HG03565 (cell line): Measurements from ENCODE around the gene CACNA1C.

Experiments
- ATAC-seq: cut with Tn5 transposase; IDR thresholded peaks from one replicate; pipeline ENCODE4 v1.9.1; 2021; ENCODE audit warnings: mild to moderate bottlenecking, moderate library complexity; ENCODE audit not compliant: unreplicated experiment

CACNA1C gene

GRCh38 chr12:2624543-2625288 is 571.9 kb downstream of the CACNA1C start:
- no peak for ATAC-seq

DNA sequence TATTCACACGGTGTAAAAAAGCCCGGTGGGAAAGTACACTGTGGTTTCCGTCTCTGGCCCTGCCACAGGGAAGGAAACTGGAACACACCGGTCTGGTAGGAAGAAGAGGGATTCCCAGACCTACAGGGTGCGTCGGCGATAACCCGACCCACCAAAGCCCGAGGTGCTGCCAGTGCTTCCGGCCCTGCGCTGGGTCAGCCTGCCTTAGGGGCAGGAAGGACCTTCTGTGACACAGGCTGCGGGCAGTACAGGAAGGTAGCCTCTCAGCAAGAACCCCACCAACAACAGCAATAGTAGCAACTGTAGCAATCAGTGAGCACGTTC is 572.5 kb downstream of the CACNA1C start:
- ATAC-seq = no peak

DNA sequence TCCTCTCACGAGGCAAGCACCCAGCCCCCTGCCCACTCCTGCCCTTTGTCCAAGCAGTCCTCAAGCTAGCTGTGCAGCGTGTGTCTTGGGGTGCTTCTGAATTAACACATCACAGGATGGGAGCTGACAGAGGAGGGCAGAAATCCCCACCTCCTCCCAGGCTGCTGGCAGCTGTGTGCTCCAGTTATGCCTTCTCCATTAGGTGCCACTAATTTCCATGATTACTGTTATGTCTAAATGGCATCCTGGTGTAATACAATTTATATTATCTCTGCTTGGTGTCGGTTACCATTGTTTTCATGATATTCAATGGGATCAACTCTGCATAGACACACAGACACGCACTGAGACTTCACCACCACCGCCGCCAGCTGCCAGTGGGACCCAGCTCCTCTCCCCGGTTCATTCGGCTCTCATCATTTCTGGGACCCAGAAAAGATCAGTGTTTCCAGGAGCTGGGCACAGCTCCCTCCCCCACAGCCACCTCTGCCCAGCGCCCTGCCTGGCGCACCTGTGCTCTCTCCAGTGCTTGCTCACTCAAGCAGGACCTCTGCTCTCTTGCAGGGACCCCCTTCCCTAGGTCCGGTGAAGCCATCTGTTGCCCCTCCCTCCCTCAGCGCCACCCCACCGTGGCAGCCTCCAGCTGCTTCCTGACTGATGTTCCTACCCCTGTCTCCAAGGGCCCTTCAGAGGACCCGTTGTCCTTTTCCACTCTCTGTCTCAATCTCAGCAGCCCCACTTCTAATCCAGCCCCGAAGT is 574.5 kb downstream of the CACNA1C start:
- no peak for ATAC-seq

DNA sequence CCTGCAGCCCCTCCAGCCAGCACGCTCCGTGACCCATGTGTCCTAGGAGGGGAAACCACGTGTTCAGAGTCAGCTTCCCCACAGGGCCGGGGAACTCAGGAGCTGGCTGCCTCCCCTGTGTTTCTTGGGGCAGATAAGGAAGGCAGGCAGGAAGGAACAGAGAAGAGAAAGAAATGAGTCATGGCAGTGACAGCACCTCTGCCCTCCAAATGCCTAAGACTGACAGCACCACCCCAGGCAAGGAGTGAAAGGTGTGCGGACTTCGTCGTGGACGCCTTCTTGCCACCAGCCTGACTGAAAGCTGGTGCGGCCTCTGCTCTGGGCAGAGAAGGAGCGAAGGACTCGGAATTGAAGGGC is 575.0 kb downstream of the CACNA1C start:
- no peak for ATAC-seq

DNA sequence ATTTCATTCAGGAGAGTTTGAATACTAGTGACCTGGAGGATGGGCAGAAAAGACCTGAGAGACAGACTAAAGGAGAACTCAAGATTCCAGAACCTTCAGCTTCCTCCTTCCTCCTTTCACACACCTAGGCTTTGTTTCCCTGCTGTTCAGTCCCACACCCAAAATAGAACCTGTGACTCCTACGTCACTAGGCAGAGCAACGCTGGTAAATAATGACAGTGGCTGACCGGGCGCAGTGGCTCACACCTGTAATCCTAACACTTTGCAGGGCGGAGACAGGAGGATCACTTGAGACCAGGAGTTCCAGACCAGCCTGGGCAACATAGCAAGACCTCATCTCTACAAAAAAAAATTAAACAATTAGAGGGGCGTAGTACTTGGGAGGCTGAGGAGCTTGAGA is 575.6 kb downstream of the CACNA1C start:
- ATAC-seq = no peak

DNA sequence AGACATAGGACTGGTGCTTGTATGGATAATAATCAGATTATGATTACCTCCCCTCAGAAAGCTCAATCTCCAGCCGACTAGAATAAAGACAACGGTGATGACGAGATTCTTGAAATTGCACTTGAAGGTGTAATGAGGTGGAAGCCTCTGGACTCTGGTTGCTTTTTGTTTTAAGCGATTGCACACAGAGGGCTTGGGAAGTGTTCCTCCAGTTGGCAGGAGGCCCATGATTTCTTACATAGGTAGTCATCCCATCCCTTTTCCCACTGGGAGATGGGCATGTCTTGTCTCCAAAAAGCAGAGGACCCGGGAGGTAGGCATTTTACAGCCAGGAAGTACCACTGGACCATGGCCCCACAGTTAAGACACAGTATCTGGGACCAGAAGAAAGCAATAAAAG is 576.3 kb downstream of the CACNA1C start:
- ATAC-seq = no peak

DNA sequence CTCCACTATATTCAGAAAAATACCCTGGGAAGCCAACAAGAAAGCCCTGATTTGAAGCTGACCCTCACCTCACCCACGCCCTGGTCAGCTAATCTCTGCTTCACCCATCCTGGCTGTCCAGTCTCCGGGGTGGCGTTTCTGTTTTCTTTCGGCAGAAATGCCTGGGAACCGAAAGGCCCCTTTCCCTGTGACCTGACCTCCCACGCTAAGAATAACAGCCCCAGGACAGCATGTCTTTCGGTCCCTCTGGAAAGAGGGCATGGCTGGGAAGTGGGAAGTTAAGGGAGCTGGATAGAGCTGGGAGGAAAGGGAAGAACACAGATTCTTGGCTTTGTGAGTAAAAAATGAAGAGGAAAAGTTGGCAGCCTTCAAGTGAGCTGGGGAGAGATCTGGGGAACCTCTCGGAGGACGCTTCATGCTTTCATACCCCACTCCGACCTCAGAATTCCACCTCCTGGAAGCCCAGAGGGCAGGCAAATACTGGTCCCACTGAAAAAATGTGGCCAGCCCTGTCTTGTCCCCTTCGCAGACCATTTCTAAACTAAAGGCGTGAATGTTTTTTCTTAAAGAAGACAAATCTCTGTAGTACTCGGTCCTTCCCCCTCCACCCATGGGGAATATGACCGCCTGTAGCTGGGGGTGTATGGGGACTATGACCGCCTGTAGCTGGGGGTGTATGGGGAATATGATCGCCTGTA is 579.0 kb downstream of the CACNA1C start:
- ATAC-seq = no peak

GRCh38 chr12:2633176-2633824 is 580.5 kb downstream of the CACNA1C start:
- no peak for ATAC-seq

DNA sequence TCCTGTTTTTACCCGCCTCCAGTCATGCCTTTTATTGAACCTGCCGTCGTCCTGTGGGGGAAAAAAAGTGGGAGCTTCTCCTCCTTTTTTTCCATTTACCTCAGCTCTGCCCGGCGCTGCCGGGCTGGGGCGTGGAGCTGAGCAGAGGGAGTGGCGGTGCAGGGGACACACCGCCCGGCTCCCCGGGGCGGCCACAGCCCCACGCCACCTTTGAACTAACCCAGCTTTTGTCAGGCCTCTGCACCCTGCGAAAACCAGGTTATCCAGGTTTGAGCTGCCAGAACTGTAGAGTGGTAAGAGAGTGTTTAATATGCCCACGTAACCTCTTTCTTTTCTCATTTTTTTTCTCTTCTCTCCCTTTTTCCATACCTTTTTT is 581.0 kb downstream of the CACNA1C start:
- no peak for ATAC-seq

GRCh38 chr12:2634471-2634870 is 581.7 kb downstream of the CACNA1C start:
- ATAC-seq = no peak

GRCh38 chr12:2636741-2637340 is 584.1 kb downstream of the CACNA1C start:
- ATAC-seq = no peak

DNA sequence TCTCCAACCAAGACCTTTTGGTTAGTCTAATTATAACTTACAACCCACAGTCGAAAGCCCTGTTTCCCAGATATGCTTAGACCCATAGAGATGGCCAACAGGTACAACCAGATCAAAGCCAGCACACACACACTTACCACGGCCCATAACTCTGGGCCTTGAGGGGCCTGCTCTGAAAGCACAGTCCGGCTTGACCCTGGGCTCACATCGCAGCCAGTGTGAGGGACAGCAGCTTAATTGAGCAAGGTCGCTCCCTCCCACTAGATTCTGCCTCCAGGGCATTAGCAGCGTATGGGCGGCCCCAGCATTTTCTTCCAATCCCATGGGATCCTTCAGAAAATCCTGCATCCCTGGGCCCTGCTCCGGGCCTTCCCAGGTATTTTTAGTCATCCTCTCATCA is 584.6 kb downstream of the CACNA1C start:
- ATAC-seq = no peak

GRCh38 chr12:2638273-2639019 is 585.7 kb downstream of the CACNA1C start:
- no peak for ATAC-seq

DNA sequence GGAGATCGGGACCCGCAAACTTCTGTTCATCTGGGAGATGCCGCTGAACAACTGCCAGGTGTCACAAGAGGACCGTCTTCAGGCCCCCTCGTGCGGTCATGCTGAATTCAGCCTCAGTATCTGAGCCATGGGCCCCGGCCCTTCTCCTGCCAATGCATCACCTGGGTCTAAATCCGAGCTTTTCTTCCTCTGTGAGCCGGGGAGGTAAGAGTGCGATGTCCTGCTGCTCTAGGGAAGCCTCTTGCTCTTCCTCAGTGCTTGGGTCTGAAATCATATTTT is 586.2 kb downstream of the CACNA1C start:
- ATAC-seq = no peak

DNA sequence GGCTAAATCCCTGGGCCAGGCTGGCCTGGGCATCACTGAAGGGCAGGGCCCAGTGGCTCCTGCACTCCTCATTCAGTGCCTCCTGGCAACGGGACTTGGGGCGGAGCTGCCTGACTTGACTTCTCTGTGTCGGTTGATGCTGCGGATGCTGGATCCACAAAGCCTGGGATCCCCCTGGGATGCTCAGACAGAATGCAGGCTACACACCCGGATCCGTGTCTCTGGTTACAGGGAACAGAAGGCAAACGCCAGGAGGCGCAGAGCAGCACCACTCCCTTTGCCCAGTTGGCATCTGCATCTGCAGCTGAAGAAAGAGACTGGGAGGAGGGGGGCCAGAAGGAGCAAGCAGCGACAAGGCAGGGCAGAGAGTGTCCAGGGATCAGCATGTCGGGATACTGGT is 587.5 kb downstream of the CACNA1C start:
- ATAC-seq = no peak

GRCh38 chr12:2640709-2641108 is 587.9 kb downstream of the CACNA1C start:
- no peak for ATAC-seq

DNA sequence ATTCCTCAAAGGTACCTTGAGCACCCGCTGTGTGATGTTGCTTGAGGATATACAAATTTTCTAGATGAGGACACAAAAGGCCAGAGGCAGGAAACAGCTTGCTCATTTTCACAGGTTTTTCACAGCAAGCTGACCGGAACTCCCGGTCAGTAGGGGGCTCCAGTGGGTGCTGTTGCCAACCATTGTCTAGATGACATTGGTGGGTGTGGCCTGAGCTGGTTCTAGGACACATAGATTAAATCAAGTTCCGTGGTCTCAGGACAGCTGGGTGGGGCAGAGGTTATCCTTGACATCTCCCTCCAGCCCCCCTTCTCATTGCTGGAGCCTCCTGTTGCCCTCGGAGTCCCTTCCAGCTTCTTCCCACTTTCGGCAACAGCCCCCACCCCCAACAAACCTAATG is 588.4 kb downstream of the CACNA1C start:
- no peak for ATAC-seq

DNA sequence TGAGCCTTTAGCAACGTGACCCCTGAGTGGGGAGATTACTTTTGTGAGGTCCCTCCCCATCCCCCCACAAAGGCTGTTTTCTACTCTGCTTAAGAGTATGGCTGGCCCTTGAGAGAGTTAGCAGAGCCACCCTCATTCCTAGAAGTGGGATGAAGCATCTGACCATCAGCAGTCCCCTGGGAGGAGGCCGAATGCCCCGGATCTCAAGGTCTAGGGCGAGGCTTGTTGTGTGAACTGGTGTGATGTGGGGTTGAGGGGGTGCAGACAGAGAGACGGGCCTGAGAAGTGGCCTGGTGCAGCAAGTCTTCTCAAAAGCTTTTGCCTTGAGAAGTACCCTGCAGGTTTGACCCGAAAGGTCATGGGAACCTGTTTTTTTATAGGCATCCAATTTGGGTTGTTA is 589.0 kb downstream of the CACNA1C start:
- ATAC-seq = no peak

GRCh38 chr12:2642176-2642892 is 589.5 kb downstream of the CACNA1C start:
- no peak for ATAC-seq

DNA sequence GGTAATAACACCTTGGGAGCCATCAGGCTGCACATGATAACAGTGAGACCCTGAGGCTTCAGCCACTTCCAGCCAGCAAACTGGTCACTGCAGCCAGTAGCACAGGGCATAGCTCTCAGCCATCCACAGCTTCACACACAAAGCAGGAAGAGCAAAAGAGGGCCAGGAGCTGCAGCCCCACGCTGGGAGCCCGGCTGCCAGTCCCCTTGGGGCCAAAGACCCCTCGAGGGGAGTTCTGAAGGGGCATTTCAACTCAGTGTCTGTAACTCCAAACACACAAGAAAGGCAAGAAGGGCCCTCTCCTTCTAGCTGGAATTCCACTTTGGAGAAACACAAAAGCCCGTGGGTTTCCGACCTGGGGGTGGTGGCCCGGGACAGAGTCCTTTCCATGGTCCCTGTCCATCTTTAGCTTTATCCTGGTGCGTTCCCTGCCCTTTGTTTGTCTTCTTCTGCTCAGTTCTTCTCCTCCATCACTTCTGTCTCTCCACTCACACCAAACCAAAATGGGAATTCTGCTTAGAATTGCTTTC is 590.2 kb downstream of the CACNA1C start:
- no peak for ATAC-seq
